CD4-positive, alpha-beta T cell (primary cell): ENCODE results near the gene NTRK1. TPM values are rescaled to one million over a fixed set of nuclear protein-coding genes. Genes with fewer than 3 reads are reported as not detected.

Experiments used
- ATAC-seq: fragments of 200-7000 bp; cut with Tn5 transposase; one replicate; pipeline ENCODE4 v1.10.0; 2022; ENCODE audit warnings: mild to moderate bottlenecking; ENCODE audit not compliant: poor library complexity
- CTCF ChIA-PET: fragments of 350-600 bp; sonication (Branson Sonifier 250); formaldehyde crosslinking; loops from one replicate; lab custom pipeline; 2021; ENCODE audit warnings: antibody characterized with exemption, inconsistent platforms; lab: Charles Lee
- POLR2A ChIA-PET: fragments of 350-600 bp; sonication (Branson Sonifier 250); formaldehyde crosslinking; loops from one replicate; lab custom pipeline; 2021; ENCODE audit warnings: antibody characterized with exemption, inconsistent platforms; lab: Charles Lee
- DNase-seq, 14 experiments: peaks; one replicate each; pipeline ENCODE4 v3.0.0-alpha.2; 2013 to 2020; ENCODE audit warnings: mixed read lengths in 2 of 14
- H3K27ac ChIP-seq, 2 donors: one replicate each; pipeline versions ENCODE4 v1.5.1 to v1.7.0; 2013; ENCODE audit warnings: low read length in 2 of 2, low read depth in 1 of 2, mild to moderate bottlenecking in 1 of 2
- H3K27me3 ChIP-seq, 2 experiments: 1 replicate in 1 of 2; 2 replicates in 1 of 2; pipeline versions ENCODE4 v1.6.1 to v1.7.0; 2013; ENCODE audit warnings: low read length in 2 of 2, control low read depth in 1 of 2, mild to moderate bottlenecking in 1 of 2, moderate library complexity in 1 of 2; ENCODE audit not compliant: insufficient read depth in 2 of 2, control insufficient read depth in 1 of 2
- H3K36me3 ChIP-seq: one replicate; pipeline ENCODE4 v1.6.1; 2013; ENCODE audit warnings: low read length, control low read depth; ENCODE audit not compliant: insufficient read depth
- H3K4me1 ChIP-seq: one replicate; pipeline ENCODE4 v1.6.1; 2013; ENCODE audit warnings: low read length, control low read depth; ENCODE audit not compliant: insufficient read depth
- H3K4me3 ChIP-seq: one replicate; pipeline ENCODE4 v1.5.1; 2013; ENCODE audit warnings: mild to moderate bottlenecking, low read length, moderate library complexity
- H3K9me3 ChIP-seq, 2 experiments: 1 replicate in 1 of 2; 2 replicates in 1 of 2; pipeline versions ENCODE4 v1.6.1 to v1.7.0; 2013; ENCODE audit warnings: low read length in 2 of 2, mild to moderate bottlenecking in 2 of 2, control low read depth in 1 of 2, moderate library complexity in 1 of 2; ENCODE audit not compliant: control insufficient read depth in 1 of 2, insufficient read depth in 1 of 2
- H3K27ac Mint-ChIP-seq: one replicate; pipeline ENCODE4 v1.8.0; 2020; ENCODE audit warnings: mixed read lengths
- H3K27me3 Mint-ChIP-seq: one replicate; pipeline ENCODE4 v1.8.0; 2021; ENCODE audit warnings: mixed read lengths
- H3K36me3 Mint-ChIP-seq: one replicate; pipeline ENCODE4 v1.8.0; 2021; ENCODE audit warnings: low read depth, mixed read lengths
- H3K4me1 Mint-ChIP-seq: one replicate; pipeline ENCODE4 v1.8.0; 2021; ENCODE audit warnings: low read depth, mixed read lengths
- H3K4me3 Mint-ChIP-seq: one replicate; pipeline ENCODE4 v1.8.0; 2020; ENCODE audit warnings: mild to moderate bottlenecking, mixed read lengths
- H3K9me3 Mint-ChIP-seq: one replicate; pipeline ENCODE4 v1.8.0; 2020; ENCODE audit warnings: mixed read lengths
- intact Hi-C, 2 experiments: fragments of 100-400 bp; cut with DNase I in 1 of 2; cut with micrococcal nuclease in 1 of 2; formaldehyde crosslinking; loops; one replicate each; pipeline versions ENCODE4 v1.15.1 to v1.9.0; 2023 to 2025; cut with DNase I, micrococcal nuclease
- total RNA-seq, 174 experiments: library from RNA in 2 of 174; stranded (reverse) in 2 of 174; gene quantifications; one replicate each; pipeline ENCODE4 v1.2.3 and lab custom pipeline; 2021 to 2026
- TF ChIP-seq, protein P1 (sequence below): fragments of 200-600 bp; IDR thresholded peaks from one replicate; pipeline ENCODE4 v1.8.0; 2022; ENCODE audit warnings: antibody characterized with exemption, mild to moderate bottlenecking

The NTRK1 gene
- total RNA-seq, 2 experiments from 2014 or later = 0.42 to 0.52 TPM

DNA sequence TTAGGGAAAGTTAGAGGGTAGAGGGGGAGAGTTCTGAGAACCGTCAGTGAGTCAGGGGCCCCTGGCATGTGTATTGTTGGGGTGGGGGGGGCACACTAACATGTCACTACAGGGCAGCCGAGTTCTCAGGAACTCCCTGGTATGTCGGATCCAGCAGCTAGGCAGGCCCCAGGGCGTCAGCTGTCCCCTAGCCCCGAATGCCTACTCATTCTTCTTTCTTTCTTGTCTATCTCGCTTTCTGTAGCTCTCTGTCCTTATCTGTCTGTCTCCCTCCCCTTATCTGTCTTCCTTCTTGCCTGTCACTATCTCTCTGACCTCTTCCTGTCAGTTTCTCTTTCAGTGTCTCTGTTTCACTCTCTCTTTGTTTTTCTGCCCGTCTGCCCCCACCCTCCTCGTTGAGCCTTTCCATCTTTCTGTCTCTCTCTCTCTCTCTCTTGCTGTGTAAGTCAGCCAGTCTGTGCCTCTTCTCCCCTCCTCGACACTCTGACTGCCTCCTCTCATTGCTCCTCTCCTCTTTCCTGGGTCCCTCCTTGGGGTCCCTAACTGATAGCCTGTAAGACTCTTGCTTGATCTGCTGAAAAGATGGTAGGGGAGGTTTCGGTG, 2.4 kb downstream of the NTRK1 start:
- Mint-ChIP-seq H3K27me3 (peaks cover 70% of the 10 kb centered on the region), H3K4me1 (peaks cover 33% of the 10 kb centered on the region), H3K36me3 (no peaks in the 10 kb centered on the region), H3K9me3 (no peaks in the 10 kb centered on the region), H3K27ac (no peak overlapping the region), H3K4me3 (peak overlapping the region; percentile 5)
- H3K36me3 ChIP-seq = no peaks in the 10 kb centered on the region
- no peak overlapping the region for H3K4me3 ChIP-seq
- CTCF ChIA-PET = interaction anchor here (0.7 kb wide), 1 partner anchor 28 kb away, joined by 4 read pairs; no protein-coding TSS in a partner anchor
- DNase-seq = no peak
- H3K4me1 ChIP-seq = peaks cover 39% of the 10 kb centered on the region
- TF ChIP-seq, protein P1, sequence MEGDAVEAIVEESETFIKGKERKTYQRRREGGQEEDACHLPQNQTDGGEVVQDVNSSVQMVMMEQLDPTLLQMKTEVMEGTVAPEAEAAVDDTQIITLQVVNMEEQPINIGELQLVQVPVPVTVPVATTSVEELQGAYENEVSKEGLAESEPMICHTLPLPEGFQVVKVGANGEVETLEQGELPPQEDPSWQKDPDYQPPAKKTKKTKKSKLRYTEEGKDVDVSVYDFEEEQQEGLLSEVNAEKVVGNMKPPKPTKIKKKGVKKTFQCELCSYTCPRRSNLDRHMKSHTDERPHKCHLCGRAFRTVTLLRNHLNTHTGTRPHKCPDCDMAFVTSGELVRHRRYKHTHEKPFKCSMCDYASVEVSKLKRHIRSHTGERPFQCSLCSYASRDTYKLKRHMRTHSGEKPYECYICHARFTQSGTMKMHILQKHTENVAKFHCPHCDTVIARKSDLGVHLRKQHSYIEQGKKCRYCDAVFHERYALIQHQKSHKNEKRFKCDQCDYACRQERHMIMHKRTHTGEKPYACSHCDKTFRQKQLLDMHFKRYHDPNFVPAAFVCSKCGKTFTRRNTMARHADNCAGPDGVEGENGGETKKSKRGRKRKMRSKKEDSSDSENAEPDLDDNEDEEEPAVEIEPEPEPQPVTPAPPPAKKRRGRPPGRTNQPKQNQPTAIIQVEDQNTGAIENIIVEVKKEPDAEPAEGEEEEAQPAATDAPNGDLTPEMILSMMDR = no peak
- POLR2A ChIA-PET = no interaction called here
- ATAC-seq = no peak
- H3K27ac ChIP-seq = no peak overlapping the region
- intact Hi-C loops = loop anchor here in 1 of 2 experiments (10.0 kb wide), 1 partner anchor 138 kb away; the partner anchor contains the start of genes ISG20L2 and METTL25B
- peaks cover 0 to 7% of the 10 kb centered on the region in 2 experiments for H3K9me3 ChIP-seq
- H3K27me3 ChIP-seq = peaks cover 56 to 60% of the 10 kb centered on the region in 2 experiments

DNA sequence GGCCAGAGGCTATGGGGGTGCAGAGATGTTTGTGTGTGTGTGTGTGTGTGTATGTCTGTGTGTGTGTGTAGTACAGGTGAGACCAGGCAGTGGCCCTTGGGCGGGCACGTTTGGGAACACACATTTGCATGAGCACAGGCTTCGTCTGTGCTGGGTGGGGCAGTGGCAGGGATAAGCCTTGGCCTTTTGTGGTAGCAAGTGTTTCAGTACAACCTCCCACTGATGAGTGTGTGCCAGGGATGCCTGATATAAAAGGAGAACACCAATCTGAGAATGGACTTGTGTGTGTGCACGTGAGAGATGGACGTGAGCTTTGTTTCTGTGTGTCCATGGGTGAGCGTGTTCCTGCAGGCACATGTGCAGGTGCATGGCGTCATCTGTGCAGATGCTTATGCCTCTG, 3.0 kb downstream of the NTRK1 start:
- intact Hi-C loops = loop anchor here in 1 of 2 experiments (10.0 kb wide), 1 partner anchor 139 kb away; the partner anchor contains the start of genes ISG20L2 and METTL25B
- peaks cover 51 to 55% of the 10 kb centered on the region in 2 experiments for H3K27me3 ChIP-seq
- peaks cover 65% of the 10 kb centered on the region for H3K27me3 Mint-ChIP-seq

DNA sequence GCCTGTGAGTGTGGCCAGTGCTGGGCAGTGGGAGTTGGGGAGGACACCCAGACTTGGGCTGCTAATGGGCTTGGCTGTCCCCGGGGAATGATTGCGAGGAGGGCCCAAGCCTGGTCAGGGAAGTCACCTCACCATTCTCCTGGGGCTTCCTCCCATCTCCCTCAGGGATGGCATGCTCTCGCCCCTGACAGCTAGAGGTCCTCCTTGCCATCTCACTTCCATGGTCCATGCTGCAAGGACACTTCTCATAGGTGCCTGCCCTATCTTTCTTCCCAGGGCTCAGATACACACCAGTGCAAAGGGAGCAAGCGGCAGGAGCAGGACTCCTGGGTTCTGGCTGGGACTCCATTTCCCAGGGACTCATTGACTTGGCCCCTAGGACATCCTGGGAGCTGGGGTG, 4.1 kb downstream of the NTRK1 start:
- H3K4me1 ChIP-seq = peaks cover 31% of the 10 kb centered on the region
- Mint-ChIP-seq H3K9me3 (no peaks in the 10 kb centered on the region), H3K36me3 (no peaks in the 10 kb centered on the region), H3K27me3 (peaks cover 56% of the 10 kb centered on the region), H3K4me1 (peaks cover 20% of the 10 kb centered on the region), H3K27ac (no peak overlapping the region), H3K4me3 (no peak overlapping the region)
- intact Hi-C loops = loop anchor here in 1 of 2 experiments (10.0 kb wide), 1 partner anchor 140 kb away; the partner anchor contains the start of genes ISG20L2 and METTL25B
- no peak overlapping the region for H3K4me3 ChIP-seq
- TF ChIP-seq, protein P1 = no peak
- H3K36me3 ChIP-seq = no peaks in the 10 kb centered on the region
- H3K9me3 ChIP-seq = peaks cover 0 to 7% of the 10 kb centered on the region in 2 experiments
- no peak for DNase-seq
- peaks cover 40 to 48% of the 10 kb centered on the region in 2 experiments for H3K27me3 ChIP-seq
- ATAC-seq = no peak
- ChIA-PET CTCF (no interaction called here), POLR2A (no interaction called here)
- H3K27ac ChIP-seq = no peak overlapping the region

More for the DNA sequence above, 3.0 kb downstream of the NTRK1 start:
- TF ChIP-seq, protein P1 = no peak
- no peaks in the 10 kb centered on the region for H3K36me3 Mint-ChIP-seq
- Histone ChIP-seq H3K4me3 (no peak overlapping the region), H3K9me3 (peaks cover 0 to 7% of the 10 kb centered on the region in 2 experiments), H3K36me3 (no peaks in the 10 kb centered on the region), H3K27ac (no peak overlapping the region), H3K4me1 (peaks cover 39% of the 10 kb centered on the region)
- ChIA-PET CTCF (no interaction called here), POLR2A (no interaction called here)
- ATAC-seq (no peak), DNase-seq (no peak)
- H3K4me1 Mint-ChIP-seq = peaks cover 28% of the 10 kb centered on the region
- H3K9me3 Mint-ChIP-seq = no peaks in the 10 kb centered on the region
- H3K27ac Mint-ChIP-seq = no peak overlapping the region
- H3K4me3 Mint-ChIP-seq = no peak overlapping the region
